ENCODE measurements around the gene KRT86.

The KRT86 gene

GRCh38 chr12:52314511-52314910 lies 40.1 kb downstream of the KRT86 start:
- DNase-seq (ENCODE audit: low read depth, low spot score) = no peak

GRCh38 chr12:52315721-52316120 lies 41.3 kb downstream of the KRT86 start:
- peak; percentile 57 for DNase-seq (ENCODE audit: low read depth, low spot score)

- no peak for DNase-seq (ENCODE audit: low read depth, low spot score)
Measured at GRCh38 chr12:52316290-52316689, 41.8 kb downstream of the KRT86 start.

- DNase-seq (ENCODE audit: low read depth, low spot score) = no peak
Measured at GRCh38 chr12:52316701-52317100, 42.3 kb downstream of the KRT86 start.

GRCh38 chr12:52317468-52318052 lies 43.1 kb downstream of the KRT86 start:
- no peak for DNase-seq (ENCODE audit: low read depth, low spot score)

GRCh38 chr12:52318241-52318990 lies 44.0 kb downstream of the KRT86 start:
- DNase-seq (ENCODE audit: low read depth, low spot score) = no peak

GRCh38 chr12:52319097-52319496 lies 44.7 kb downstream of the KRT86 start:
- DNase-seq (ENCODE audit: low read depth, low spot score) = no peak

GRCh38 chr12:52320784-52321400 lies 46.4 kb downstream of the KRT86 start, which contains the start of gene KRT83:
Gene KRT83, minus strand, starts transcription at chr12:52321398. Its CDS starts 63 bp downstream, at chr12:52321335.
- no peak for DNase-seq (ENCODE audit: low read depth, low spot score)

GRCh38 chr12:52321418-52321817 lies 47.0 kb downstream of the KRT86 start:
- DNase-seq (ENCODE audit: low read depth, low spot score) = no peak

- DNase-seq (ENCODE audit: low read depth, low spot score) = no peak
Measured at GRCh38 chr12:52322069-52322468, 47.6 kb downstream of the KRT86 start.

- no peak for DNase-seq (ENCODE audit: low read depth, low spot score)
Measured at GRCh38 chr12:52323001-52323400, 48.6 kb downstream of the KRT86 start.

- peak; percentile 31 for DNase-seq (ENCODE audit: low read depth, low spot score)
Measured at GRCh38 chr12:52323416-52324152, 49.1 kb downstream of the KRT86 start.

GRCh38 chr12:52324153-52324444 lies 49.7 kb downstream of the KRT86 start:
- no peak for DNase-seq (ENCODE audit: low read depth, low spot score)

GRCh38 chr12:52327052-52327829 lies 52.8 kb downstream of the KRT86 start:
- DNase-seq (ENCODE audit: low read depth, low spot score) = peak; percentile 81

GRCh38 chr12:52327830-52328500 lies 53.5 kb downstream of the KRT86 start:
- DNase-seq (ENCODE audit: low read depth, low spot score) = no peak

GRCh38 chr12:52331039-52331438 lies 56.6 kb downstream of the KRT86 start:
- DNase-seq (ENCODE audit: low read depth, low spot score) = no peak

GRCh38 chr12:52331833-52332232 lies 57.4 kb downstream of the KRT86 start:
- no peak for DNase-seq (ENCODE audit: low read depth, low spot score)

- DNase-seq (ENCODE audit: low read depth, low spot score) = no peak
Measured at GRCh38 chr12:52332381-52332780, 57.9 kb downstream of the KRT86 start.

GRCh38 chr12:52333321-52333720 lies 58.9 kb downstream of the KRT86 start:
- no peak for DNase-seq (ENCODE audit: low read depth, low spot score)

- DNase-seq (ENCODE audit: low read depth, low spot score) = no peak
Measured at GRCh38 chr12:52334185-52334584, 59.7 kb downstream of the KRT86 start.

Data from ELF-1 (cell line).